Body of pancreas (tissue), 4 donors: Measurements from ENCODE around the gene TMEM131L.

Experiments
- CTCF ChIP-seq, 7 experiments: fragments of 450-650 bp in 4 of 7; fragments of 200-600 bp in 3 of 7; sonication (generic) in 3 of 7; IDR thresholded peaks; one replicate each; pipeline ENCODE4 v1.5.1; 2016 to 2019; ENCODE audit warnings: antibody characterized with exemption in 7 of 7
- POLR2A ChIP-seq, 3 donors: fragments of 450-650 bp; IDR thresholded peaks; one replicate each; pipeline ENCODE4 v1.6.1; 2016; ENCODE audit warnings: antibody characterized with exemption in 3 of 3, mild to moderate bottlenecking in 2 of 3

GRCh38 chr4:153448003-153448731, 18.0 kb upstream of the TMEM131L start:
- TF ChIP-seq CTCF (IDR thresholded peaks at IDR 0.05) (no peak), POLR2A (IDR thresholded peaks at IDR 0.05) (no peak)
